Measurements from ENCODE around the gene METAP1.

DNA sequence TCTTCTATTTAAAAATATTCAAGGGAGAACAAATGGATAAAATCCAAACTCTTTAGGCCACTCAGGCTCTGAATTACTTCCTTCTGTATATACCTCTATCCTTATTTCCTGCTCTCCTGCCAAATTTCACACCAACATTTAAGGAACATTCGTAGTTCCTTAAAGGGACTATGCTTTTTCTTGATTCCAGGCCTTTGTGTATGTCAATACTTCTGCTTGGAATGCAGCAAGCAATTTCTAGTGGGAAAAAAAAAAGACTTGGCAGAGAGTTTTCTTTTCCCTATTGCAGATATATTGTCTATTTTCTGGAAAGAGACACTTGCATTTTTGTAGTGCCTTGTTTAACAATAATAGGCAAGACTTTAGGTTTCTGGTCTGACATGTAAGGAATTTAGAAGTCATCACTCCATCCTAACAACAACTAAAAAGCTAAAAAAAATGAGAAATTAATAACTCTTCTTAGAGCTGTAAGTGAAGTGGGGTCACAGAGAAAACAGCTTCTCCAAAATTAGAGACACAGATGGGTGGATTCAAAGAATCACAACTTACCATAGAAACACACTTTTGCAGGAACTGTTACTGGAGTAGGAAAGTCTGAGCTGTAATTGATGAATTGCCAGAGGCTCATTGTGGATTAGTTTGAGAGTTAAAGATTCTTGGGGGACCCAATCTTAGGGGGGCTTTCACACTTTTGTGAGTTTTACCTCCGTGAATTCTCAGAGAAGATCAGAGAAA, 95.1 kb downstream of the METAP1 start:
- TF ChIP-seq, protein P1, sequence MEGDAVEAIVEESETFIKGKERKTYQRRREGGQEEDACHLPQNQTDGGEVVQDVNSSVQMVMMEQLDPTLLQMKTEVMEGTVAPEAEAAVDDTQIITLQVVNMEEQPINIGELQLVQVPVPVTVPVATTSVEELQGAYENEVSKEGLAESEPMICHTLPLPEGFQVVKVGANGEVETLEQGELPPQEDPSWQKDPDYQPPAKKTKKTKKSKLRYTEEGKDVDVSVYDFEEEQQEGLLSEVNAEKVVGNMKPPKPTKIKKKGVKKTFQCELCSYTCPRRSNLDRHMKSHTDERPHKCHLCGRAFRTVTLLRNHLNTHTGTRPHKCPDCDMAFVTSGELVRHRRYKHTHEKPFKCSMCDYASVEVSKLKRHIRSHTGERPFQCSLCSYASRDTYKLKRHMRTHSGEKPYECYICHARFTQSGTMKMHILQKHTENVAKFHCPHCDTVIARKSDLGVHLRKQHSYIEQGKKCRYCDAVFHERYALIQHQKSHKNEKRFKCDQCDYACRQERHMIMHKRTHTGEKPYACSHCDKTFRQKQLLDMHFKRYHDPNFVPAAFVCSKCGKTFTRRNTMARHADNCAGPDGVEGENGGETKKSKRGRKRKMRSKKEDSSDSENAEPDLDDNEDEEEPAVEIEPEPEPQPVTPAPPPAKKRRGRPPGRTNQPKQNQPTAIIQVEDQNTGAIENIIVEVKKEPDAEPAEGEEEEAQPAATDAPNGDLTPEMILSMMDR (IDR thresholded peaks at IDR 0.05; ENCODE audit: low read length) = no peak
- TF ChIP-seq EZH2 (optimal IDR thresholded peaks at IDR 0.05; ENCODE audit: low read depth, low read length) = no peak
- TF ChIP-seq EZH2phosphoT487 (IDR thresholded peaks at IDR 0.05; ENCODE audit: low read length) = no peak
